NCI-H2227 (cell line): ENCODE measurements around the gene SLC8A1.

Source experiments
- DNase-seq: peaks from one replicate; lab custom pipeline; 2025; ENCODE audit not compliant: unreplicated experiment; lab: John Stamatoyannopoulos, UW

The SLC8A1 gene

GRCh38 chr2:40248294-40248693 is 203.6 kb downstream of the SLC8A1 start:
- DNase-seq = no peak

- peak; percentile 75 for DNase-seq
Observed at GRCh38 chr2:40244675-40245074, 207.2 kb downstream of the SLC8A1 start.

DNA sequence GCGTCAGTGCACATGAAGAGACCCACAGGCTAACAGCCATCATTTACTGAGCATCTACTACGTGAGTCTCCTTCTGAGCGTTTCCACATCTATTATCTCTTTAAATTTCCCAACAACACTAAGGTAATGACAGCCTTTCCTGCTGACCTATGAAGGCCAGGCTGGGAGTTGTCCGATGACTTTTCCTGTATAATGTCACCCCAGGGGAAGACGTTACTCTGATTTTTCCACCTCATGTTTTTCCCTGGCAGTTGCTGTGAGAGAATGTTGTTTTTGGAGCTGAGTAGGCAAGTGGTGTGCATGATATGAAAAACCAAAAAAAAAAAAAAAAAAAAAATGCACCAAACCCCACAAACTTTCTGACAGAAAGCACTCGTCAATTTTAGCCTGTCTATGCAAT is 207.6 kb downstream of the SLC8A1 start:
- DNase-seq = no peak

DNA sequence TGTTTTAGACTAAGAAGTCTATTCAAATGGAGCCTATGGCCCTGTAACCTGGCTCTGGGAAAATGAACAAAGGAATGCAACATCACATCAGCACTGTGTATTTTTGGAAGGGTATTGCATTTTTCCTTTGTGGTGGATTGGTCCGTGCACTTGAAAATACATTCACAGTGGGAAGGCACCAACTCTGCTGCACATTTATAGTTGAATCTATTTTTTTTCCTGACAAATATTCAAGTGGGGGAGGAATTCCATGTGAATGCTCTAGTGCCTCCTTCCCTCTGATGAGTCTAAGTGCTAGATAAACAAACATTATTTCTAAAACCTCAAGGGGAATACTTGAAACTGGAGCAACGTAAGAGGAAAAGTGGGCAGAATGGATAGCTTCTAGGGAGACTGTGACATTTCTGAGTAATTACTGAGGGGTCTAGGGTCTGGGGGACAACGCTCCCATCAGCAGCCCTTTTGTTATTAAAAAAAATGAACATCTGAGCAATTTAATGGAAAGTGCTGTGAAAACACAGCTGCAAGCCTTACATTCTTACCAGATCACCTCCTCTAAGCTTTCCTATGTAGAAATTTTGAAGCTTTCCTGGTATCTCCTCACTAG is 208.2 kb downstream of the SLC8A1 start:
- peak; percentile 88 for DNase-seq

DNA sequence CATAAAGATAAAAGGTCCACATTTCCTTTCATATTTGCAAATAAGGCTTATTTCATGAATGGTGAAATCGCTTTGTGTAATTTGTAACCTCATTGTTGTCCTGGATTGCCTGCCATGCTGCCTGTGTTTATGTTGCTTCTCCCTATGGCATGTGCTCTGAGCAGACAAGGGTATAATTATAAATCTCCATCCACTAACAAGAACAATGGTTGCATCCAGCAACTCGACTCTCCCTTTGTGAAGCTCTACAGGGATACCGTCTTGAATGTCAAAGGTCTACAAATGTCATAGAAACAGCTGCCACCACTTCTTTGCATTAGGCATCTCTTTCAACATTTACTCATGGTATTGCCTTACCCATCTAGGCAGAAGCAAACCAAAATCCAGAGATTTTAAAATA is 209.6 kb downstream of the SLC8A1 start:
- DNase-seq = peak; percentile 91

GRCh38 chr2:40240070-40240469 is 211.8 kb downstream of the SLC8A1 start:
- DNase-seq = peak; percentile 79

GRCh38 chr2:40230707-40231432 is 221.0 kb downstream of the SLC8A1 start:
- DNase-seq = no peak

GRCh38 chr2:40230186-40230585 is 221.7 kb downstream of the SLC8A1 start:
- DNase-seq = no peak

DNA sequence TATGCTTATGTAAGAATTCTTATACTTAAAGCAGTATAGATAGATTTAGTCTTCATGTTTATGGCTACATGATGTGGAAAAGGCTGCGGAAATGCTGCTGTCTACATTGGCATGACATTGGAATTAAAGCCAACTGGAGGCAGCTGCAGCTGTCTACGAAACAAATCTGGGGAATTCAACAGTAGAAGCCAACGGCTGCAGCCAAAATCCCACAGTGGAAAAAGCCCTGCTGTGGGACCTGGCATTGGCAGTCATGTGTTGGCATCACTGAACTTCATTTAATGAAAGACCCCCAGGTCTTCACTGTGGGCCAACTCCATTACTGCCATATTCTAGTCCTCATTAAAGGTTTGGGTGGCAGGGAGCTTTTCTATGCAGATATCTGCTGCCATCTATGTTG is 223.6 kb downstream of the SLC8A1 start:
- DNase-seq = no peak

- DNase-seq = no peak
Observed at GRCh38 chr2:40227210-40227609, 224.7 kb downstream of the SLC8A1 start.

DNA sequence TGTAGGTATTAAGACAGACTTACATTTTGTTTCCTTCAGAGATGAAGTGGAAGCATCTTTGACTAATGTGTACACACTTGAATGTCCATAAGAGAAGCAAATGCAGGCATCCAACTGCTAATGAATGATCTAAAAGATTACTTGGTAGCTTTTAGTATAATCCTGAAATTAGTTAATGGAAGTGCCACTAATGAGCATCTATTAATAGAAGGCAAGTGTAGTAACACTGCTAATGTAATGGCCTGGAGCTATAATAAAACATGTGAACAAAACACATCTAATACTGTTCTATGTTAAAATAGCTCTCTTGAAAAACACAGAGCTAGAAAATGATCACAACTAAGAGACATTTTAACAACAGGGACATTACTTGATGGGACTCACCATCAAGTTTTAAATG is 225.3 kb downstream of the SLC8A1 start:
- DNase-seq = no peak

DNA sequence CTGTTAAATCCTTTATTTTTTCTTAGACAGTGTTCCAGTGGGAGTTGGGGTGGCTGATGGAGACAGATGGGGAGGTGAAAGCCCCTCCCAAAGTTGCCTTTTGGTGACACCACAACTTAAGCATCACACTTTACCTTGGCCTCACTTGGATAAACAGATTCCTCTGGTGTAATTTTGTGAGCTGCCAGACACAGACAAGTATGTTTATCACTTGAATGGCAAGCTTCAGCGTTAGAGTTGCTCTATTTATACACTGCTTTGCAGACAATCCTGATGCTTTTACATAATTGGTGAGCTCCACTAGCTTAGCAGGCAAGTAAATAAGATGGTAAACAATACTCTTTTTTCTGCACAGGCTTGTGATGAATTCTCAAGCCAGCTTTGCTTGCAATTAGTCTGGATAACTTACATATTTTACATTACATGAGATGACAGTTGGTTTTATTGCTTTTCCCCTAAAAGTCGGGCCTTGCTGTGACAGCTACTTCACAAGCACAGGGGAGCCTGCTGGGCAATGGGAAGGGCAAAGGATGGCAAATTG is 226.2 kb downstream of the SLC8A1 start:
- DNase-seq = peak; percentile 72

- peak; percentile 37 for DNase-seq
Observed at GRCh38 chr2:40224318-40224717, 227.6 kb downstream of the SLC8A1 start.

- DNase-seq = peak; percentile 26
Observed at GRCh38 chr2:40220177-40220925, 231.5 kb downstream of the SLC8A1 start.

DNA sequence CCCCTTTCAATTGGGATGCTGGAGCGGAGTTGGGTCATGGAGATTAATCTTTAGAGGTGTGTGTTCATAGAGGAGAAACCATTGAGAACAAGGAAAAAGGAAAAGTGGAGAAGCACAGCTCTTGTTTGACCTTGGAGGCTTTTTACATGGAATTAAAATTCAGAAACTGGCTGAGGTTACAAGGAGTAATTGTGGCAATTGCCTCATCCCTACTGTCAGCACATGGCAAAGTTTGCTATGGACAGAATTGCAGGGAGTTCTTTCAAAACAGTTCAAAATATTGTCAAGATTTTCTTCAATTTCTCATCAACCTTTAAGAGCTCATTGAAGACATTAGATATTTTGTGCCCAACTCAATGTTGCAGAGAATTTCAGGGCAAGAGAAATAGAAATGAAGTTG is 232.7 kb downstream of the SLC8A1 start:
- no peak for DNase-seq

DNA sequence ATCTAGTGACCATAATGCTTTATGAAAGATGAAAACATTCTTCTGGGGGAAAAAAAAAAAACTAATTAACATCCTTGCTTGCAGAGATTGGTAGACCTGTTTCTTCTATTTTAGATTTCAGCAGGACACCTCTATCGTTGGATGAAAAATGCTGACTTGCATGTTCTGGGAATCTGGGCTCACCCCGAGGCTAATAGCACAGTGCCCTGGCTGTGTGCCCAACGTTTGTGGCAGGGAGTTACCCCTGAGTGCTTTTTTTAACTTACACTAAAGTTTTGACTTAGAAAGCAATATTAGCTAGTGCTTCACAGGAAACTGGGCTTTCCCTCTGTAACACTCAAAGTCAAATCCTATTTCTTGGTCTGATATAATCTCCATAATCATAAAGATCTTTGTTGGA is 233.2 kb downstream of the SLC8A1 start:
- DNase-seq = no peak

GRCh38 chr2:40213619-40214018 is 238.3 kb downstream of the SLC8A1 start:
- DNase-seq = no peak

GRCh38 chr2:40213071-40213470 is 238.8 kb downstream of the SLC8A1 start:
- DNase-seq = no peak

GRCh38 chr2:40210968-40211353 is 240.9 kb downstream of the SLC8A1 start:
- no peak for DNase-seq

DNA sequence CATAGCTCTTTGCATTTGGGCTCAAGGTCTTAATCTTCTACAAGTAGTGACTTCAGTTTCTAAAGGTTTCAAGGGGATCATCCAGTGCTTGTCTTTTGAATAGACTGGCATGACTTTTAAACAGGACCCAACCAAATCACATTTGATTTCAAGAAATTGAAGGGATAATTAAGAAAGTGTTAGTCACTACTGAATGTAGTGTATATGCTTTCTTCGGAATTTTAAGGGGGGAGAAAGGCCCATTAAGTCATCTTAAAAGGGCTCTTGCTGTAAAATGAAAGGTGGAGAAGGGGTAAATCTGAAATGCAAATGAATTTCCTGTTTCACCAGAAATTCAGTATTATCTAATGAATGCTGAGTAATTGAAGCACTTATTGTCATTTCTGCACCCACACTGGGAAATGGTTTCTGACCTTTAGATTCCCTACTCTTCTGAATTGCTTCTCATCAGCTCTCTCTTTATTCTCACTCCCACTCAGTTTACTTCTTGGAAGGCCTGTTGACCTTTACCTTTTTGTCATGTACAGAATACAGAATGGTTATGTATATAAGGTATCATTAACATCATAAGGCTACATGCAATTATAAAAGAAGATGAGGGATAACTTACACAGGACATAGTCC is 241.4 kb downstream of the SLC8A1 start:
- DNase-seq = no peak

- no peak for DNase-seq
Observed at GRCh38 chr2:40209761-40210160, 242.1 kb downstream of the SLC8A1 start.
